Colonic mucosa (tissue), 4 donors: ENCODE measurements around the gene TMEM247. TPM values are rescaled to one million over a fixed set of nuclear protein-coding genes. Genes with fewer than 3 reads are reported as not detected.
"Not testable (repeated sequence)": the region's sequence is repeated elsewhere in the genome, so short reads cannot be mapped to it uniquely, and the experiment has no call there.

ENCODE experiments used
- DNase-seq: peaks from one replicate; pipeline ENCODE4 v3.0.0-alpha.2; 2020
- H3K27ac ChIP-seq: fragments of 200-600 bp; one replicate; pipeline ENCODE4 v1.8.0; 2021
- H3K27me3 ChIP-seq: fragments of 200-600 bp; one replicate; pipeline ENCODE4 v1.8.0; 2021
- H3K36me3 ChIP-seq: fragments of 200-600 bp; one replicate; pipeline ENCODE4 v1.8.0; 2021
- H3K4me1 ChIP-seq: fragments of 200-600 bp; one replicate; pipeline ENCODE4 v1.8.0; 2021; ENCODE audit warnings: mild to moderate bottlenecking
- H3K4me3 ChIP-seq: fragments of 200-600 bp; one replicate; pipeline ENCODE4 v1.8.0; 2021
- H3K9ac ChIP-seq, 2 donors: one replicate each; pipeline ENCODE4 v1.7.0; 2013; ENCODE audit warnings: control low read depth in 2 of 2, low read depth in 2 of 2, low read length in 2 of 2
- H3K9me3 ChIP-seq: fragments of 200-600 bp; one replicate; pipeline ENCODE4 v1.8.0; 2021
- intact Hi-C: fragments of 100-400 bp; cut with DNase I; formaldehyde crosslinking; loops from one replicate; pipeline ENCODE4 v1.14.1; 2022
- total RNA-seq, 2 donors: library from RNA; stranded (reverse); fragmentation: NEBNext Ultra II Directional in 1 of 2; extraction: Animal tissue kit (Norgen Biotek cat#: 25700) in 1 of 2; gene quantifications; one replicate each; pipeline ENCODE4 v1.2.1, GENCODE V29; 2021
- TF ChIP-seq, protein P1 (sequence below): fragments of 200-600 bp; IDR thresholded peaks from one replicate; pipeline ENCODE4 v1.8.0; 2022; ENCODE audit warnings: antibody characterized with exemption, mild to moderate bottlenecking
- donor health status: healthy.
- donor health status: DM: no; HTN: no; CAD: no.
- donor health status: DM: no; HTN: no; CAD: no.

TMEM247 gene
- total RNA-seq, 2 donors from 2014 or later: not detected

DNA sequence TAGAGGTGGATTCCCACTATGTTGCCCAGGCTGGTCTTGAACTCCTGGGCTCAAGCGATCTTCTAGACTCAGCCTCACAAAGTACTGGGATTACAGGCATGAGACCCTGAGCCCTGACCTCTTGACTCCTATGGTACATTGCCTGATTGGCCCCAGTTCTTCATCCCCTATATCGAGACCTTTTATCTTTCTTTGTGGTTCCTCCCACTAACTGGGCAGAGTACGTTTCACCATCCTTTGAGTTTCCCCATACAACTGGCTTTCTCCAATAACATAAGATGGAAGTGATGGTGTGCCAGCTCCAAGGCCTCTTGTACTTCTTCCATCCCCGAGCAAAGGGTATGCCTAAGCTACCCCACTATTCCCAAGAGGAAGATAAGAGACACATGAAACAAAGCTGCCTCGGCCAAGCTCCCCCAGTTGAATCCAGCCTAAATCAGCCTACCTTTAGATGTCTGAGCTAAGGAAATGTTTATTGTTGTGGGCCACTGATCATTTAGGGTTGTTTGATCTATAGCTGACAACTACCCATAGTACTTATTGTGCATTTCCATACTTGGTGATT, 8.3 kb upstream of the TMEM247 start:
- H3K9me3 ChIP-seq: no peaks in the 10 kb centered on the region
- no peak overlapping the region for H3K9ac ChIP-seq
- H3K4me3 ChIP-seq: no peak overlapping the region
- no peaks in the 10 kb centered on the region for H3K27me3 ChIP-seq
- TF ChIP-seq, protein P1, sequence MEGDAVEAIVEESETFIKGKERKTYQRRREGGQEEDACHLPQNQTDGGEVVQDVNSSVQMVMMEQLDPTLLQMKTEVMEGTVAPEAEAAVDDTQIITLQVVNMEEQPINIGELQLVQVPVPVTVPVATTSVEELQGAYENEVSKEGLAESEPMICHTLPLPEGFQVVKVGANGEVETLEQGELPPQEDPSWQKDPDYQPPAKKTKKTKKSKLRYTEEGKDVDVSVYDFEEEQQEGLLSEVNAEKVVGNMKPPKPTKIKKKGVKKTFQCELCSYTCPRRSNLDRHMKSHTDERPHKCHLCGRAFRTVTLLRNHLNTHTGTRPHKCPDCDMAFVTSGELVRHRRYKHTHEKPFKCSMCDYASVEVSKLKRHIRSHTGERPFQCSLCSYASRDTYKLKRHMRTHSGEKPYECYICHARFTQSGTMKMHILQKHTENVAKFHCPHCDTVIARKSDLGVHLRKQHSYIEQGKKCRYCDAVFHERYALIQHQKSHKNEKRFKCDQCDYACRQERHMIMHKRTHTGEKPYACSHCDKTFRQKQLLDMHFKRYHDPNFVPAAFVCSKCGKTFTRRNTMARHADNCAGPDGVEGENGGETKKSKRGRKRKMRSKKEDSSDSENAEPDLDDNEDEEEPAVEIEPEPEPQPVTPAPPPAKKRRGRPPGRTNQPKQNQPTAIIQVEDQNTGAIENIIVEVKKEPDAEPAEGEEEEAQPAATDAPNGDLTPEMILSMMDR: no peak
- H3K4me1 ChIP-seq: no peaks in the 10 kb centered on the region
- H3K27ac ChIP-seq: no peak overlapping the region
- no peaks in the 10 kb centered on the region for H3K36me3 ChIP-seq
- DNase-seq: no peak
- intact Hi-C loops: no loop called here

- H3K4me1 ChIP-seq: no peaks in the 10 kb centered on the region
- no peak overlapping the region for H3K27ac ChIP-seq
- TF ChIP-seq, protein P1: no peak
- H3K9me3 ChIP-seq: no peaks in the 10 kb centered on the region
- no peak overlapping the region for H3K4me3 ChIP-seq
- no peaks in the 10 kb centered on the region for H3K36me3 ChIP-seq
- DNase-seq: no peak
- H3K27me3 ChIP-seq: no peaks in the 10 kb centered on the region
- intact Hi-C loops: no loop called here
- H3K9ac ChIP-seq: no peak overlapping the region
These were observed 7.7 kb upstream of the TMEM247 start for GRCh38 chr2:46471697-46472096.

- intact Hi-C loops, H3K9ac ChIP-seq, H3K27me3 ChIP-seq, DNase-seq, H3K36me3 ChIP-seq, H3K4me3 ChIP-seq, H3K9me3 ChIP-seq, H3K4me1 ChIP-seq, H3K27ac ChIP-seq: not testable (repeated sequence)
These were observed 7.2 kb upstream of the TMEM247 start for GRCh38 chr2:46472165-46472564.

- intact Hi-C loops, H3K27ac ChIP-seq, H3K27me3 ChIP-seq, H3K36me3 ChIP-seq, H3K4me1 ChIP-seq, H3K4me3 ChIP-seq, H3K9ac ChIP-seq, DNase-seq, H3K9me3 ChIP-seq: not testable (repeated sequence)
These were observed 1.9 kb upstream of the TMEM247 start for GRCh38 chr2:46477462-46477861.

DNA sequence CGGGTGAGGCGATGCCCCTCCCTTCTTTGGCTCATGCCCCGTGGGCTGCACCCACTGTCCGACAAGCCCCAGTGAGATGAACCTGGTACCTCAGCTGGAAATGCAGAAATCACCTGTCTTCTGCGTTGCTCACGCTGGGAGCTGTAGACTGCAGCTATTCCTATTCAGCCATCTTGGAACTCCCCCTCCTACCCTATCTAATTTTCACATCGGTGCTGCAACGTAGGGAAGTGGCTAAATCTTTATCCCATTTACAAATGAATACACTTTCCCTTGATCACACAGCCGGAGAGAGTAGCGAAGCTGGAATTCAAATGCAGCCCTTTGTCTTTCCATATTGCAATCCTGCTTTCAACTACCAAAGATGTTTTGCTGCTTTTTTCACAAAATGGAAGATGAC, 1.4 kb upstream of the TMEM247 start:
- H3K27me3 ChIP-seq: no peaks in the 10 kb centered on the region
- no peak overlapping the region for H3K4me3 ChIP-seq
- H3K9me3 ChIP-seq: no peaks in the 10 kb centered on the region
- H3K36me3 ChIP-seq: no peaks in the 10 kb centered on the region
- no peak overlapping the region for H3K27ac ChIP-seq
- H3K9ac ChIP-seq: no peak overlapping the region
- DNase-seq: no peak
- TF ChIP-seq, protein P1: no peak
- intact Hi-C loops: no loop called here
- H3K4me1 ChIP-seq: no peaks in the 10 kb centered on the region

DNA sequence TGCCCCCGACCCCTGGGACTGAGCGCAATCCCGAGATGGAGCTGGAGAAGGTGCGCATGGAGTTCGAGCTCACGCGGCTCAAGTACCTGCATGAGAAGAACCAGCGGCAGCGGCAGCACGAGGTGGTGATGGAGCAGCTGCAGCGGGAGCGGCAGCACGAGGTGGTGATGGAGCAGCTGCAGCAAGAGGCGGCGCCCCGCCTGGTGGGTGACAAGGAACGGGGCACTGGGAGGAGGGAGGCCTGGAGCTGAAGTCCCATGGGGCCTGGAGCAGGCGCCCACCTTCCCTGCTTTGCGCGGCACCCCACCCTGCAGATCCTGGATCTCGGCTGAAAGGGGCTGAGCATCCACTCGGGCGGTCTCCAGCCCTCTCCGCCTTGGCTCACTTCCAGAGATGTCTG, 1.2 kb downstream of the TMEM247 start:
- no peaks in the 10 kb centered on the region for H3K4me1 ChIP-seq
- H3K36me3 ChIP-seq: no peaks in the 10 kb centered on the region
- H3K4me3 ChIP-seq: no peak overlapping the region
- TF ChIP-seq, protein P1: no peak
- H3K27me3 ChIP-seq: no peaks in the 10 kb centered on the region
- intact Hi-C loops: no loop called here
- H3K9me3 ChIP-seq: no peaks in the 10 kb centered on the region
- H3K9ac ChIP-seq: no peak overlapping the region
- H3K27ac ChIP-seq: no peak overlapping the region
- no peak for DNase-seq
